Cardiac muscle cell (in vitro differentiated cells and primary cell): ENCODE data around the gene GLB1L3. TPM values are rescaled to one million over a fixed set of nuclear protein-coding genes. Genes with fewer than 3 reads are reported as not detected.

Source experiments
- DNase-seq, 2 donors: peaks; one replicate each; pipeline versions ENCODE4 v3.0.0 to v3.0.0-alpha.2; 2010 to 2017; ENCODE audit warnings: low read depth in 1 of 2, low spot score in 1 of 2
- H3K27ac ChIP-seq: fragments of 200-600 bp; sonication (generic); 2 replicates; pipeline ENCODE4 v1.5.1; 2016
- H3K27me3 ChIP-seq: fragments of 200-600 bp; sonication (generic); 2 replicates; pipeline ENCODE4 v1.6.0; 2016; ENCODE audit warnings: control low read depth
- H3K36me3 ChIP-seq: fragments of 200-600 bp; sonication (generic); 2 replicates; pipeline ENCODE4 v1.5.1; 2016; ENCODE audit warnings: control low read depth
- H3K4me1 ChIP-seq: fragments of 200-600 bp; sonication (generic); 2 replicates; pipeline ENCODE4 v1.8.1; 2017; ENCODE audit warnings: low read depth, mild to moderate bottlenecking, mixed run types
- H3K4me3 ChIP-seq: fragments of 200-600 bp; sonication (generic); 2 replicates; pipeline ENCODE4 v1.5.1; 2016; ENCODE audit warnings: mild to moderate bottlenecking
- H3K9me3 ChIP-seq: fragments of 200-600 bp; sonication (generic); 2 replicates; pipeline ENCODE4 v1.5.1; 2017; ENCODE audit warnings: low read depth, mild to moderate bottlenecking, control low read depth
- polyA plus RNA-seq: library from polyadenylated mRNA; unstranded; fragments of >200 nt; fragmentation: Nextera tagmentation; extraction: Ambion mirVana; gene quantifications from 2 replicates; pipeline ENCODE4 v1.2.1, GENCODE V29; 2016
- total RNA-seq: library from RNA; depleted of rRNA; stranded (reverse); fragments of >200 nt; gene quantifications from 2 replicates; pipeline ENCODE4 v1.2.3, GENCODE V29; 2016
- TF ChIP-seq, protein P1 (sequence below): IDR thresholded peaks from 2 replicates; pipeline ENCODE4 v1.5.1; 2012; ENCODE audit warnings: low read depth, mild to moderate bottlenecking, low read length

GLB1L3 gene
- total and polyA plus RNA-seq, 2 experiments from 2014 or later, result not detected

DNA sequence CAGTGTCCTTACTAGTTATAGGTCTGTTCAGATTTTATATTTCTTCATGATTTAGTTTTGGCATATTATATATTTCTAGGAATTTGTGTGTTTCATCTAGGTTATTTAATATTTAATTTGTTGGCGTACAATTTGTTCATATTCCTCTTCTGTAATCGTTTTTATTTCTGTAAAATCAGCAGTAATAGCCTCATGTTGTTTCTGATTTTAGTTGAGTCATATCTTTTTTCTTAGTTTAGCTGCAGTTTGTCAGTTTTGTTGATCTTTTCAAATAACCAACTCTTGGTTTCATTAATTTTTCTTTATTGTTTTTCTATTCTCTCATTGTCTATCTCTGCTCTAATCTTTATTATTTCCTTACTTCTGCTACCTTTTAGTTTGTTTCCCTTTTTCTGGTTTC is 75.9 kb downstream of the GLB1L3 start:
- TF ChIP-seq, protein P1, sequence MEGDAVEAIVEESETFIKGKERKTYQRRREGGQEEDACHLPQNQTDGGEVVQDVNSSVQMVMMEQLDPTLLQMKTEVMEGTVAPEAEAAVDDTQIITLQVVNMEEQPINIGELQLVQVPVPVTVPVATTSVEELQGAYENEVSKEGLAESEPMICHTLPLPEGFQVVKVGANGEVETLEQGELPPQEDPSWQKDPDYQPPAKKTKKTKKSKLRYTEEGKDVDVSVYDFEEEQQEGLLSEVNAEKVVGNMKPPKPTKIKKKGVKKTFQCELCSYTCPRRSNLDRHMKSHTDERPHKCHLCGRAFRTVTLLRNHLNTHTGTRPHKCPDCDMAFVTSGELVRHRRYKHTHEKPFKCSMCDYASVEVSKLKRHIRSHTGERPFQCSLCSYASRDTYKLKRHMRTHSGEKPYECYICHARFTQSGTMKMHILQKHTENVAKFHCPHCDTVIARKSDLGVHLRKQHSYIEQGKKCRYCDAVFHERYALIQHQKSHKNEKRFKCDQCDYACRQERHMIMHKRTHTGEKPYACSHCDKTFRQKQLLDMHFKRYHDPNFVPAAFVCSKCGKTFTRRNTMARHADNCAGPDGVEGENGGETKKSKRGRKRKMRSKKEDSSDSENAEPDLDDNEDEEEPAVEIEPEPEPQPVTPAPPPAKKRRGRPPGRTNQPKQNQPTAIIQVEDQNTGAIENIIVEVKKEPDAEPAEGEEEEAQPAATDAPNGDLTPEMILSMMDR, result no peak
- Histone ChIP-seq H3K4me1 (no peaks in the 10 kb centered on the region), H3K36me3 (no peaks in the 10 kb centered on the region), H3K4me3 (no peak overlapping the region), H3K27me3 (no peaks in the 10 kb centered on the region), H3K9me3 (no peaks in the 10 kb centered on the region), H3K27ac (no peak overlapping the region)
- DNase-seq, result no peak

DNA sequence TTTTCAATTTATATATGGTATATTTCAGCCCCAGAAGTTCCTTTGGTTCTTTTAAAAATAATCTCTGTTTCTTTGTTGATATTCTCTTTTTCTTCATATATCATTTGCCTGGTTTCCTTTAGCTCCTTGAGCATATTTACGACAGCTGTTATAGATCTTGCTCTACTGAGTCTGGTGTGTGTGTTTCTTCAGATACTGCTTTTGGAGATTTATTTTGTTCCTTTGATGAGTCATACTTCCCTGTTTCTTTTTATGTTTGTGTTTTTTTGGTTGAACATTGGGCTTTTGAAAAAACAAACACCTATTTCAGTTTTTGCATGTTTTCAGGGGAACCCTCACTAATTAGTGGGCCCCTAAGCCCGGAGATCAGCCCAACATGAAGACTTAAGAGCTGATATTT is 79.0 kb downstream of the GLB1L3 start:
- TF ChIP-seq, protein P1, result no peak
- Histone ChIP-seq H3K9me3 (no peaks in the 10 kb centered on the region), H3K36me3 (no peaks in the 10 kb centered on the region), H3K4me3 (no peak overlapping the region), H3K27me3 (no peaks in the 10 kb centered on the region), H3K4me1 (no peaks in the 10 kb centered on the region), H3K27ac (no peak overlapping the region)
- DNase-seq, result no peak

DNA sequence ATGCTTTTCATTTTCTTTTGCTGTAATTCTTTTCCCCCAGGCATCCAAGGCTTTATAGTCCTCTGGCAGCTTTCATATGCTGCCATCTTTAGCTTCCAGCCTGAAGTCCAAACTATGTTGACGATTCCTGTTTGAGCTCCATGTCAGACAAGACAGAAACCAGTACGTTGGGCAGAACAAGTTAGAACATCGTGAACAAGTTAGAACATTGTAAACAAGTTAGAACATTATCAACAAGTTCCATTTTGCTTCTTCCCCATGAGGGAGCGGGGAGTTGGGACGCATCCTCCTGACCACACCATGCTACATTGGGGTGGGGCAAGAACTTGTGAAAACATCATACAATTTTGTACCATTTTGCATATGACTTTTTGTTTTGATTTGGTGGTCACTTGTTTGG is 79.5 kb downstream of the GLB1L3 start:
- H3K27ac ChIP-seq, result no peak overlapping the region
- no peaks in the 10 kb centered on the region for H3K9me3 ChIP-seq
- H3K36me3 ChIP-seq, result no peaks in the 10 kb centered on the region
- H3K27me3 ChIP-seq, result no peaks in the 10 kb centered on the region
- no peak for DNase-seq
- H3K4me3 ChIP-seq, result no peak overlapping the region
- H3K4me1 ChIP-seq, result no peaks in the 10 kb centered on the region
- TF ChIP-seq, protein P1, result no peak

DNA sequence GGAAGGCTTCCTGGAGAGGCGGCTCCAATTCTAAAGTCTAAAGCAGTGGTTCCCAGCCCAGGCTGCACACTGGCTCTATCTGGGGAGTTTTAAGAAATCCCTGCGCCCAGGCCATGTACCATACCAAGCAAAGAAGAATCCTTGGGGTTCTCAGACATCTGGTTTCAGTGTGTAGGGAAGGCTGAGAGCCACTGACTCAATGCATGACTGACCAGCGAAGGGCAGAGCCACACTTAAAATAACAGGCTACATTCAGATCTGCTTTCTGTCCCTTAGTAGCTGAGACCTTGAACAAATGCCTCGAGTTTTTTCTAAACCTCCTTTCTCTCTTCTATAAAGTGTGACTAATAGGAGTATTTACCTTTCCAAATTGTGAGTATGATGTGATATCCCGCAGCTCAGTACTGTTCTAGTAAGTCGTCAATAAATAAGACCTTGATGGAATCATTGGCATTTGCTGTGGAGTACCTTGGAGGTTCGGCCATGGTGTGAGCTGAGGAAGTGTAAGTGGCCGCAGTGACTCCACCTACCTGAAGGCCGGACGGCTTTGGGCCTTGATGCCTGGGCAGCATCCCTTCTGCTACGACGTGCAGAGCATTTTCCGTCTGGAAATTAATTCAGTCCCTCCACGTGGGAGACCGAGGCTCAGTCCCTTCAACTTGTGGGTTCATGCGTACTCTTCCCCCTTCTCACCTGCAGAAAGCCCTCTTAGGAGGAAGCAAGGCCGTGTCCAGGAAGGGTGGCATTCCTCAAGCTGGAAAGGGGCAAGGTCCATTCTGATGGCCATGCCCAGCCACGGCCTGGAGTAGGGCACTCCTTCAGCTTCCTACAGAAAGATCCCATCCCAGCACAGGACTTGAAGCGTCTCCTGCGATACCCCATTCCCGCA is 80.7 kb downstream of the GLB1L3 start:
- Histone ChIP-seq H3K9me3 (no peaks in the 10 kb centered on the region), H3K4me3 (no peak overlapping the region), H3K27me3 (no peaks in the 10 kb centered on the region), H3K36me3 (no peaks in the 10 kb centered on the region), H3K27ac (no peak overlapping the region), H3K4me1 (no peaks in the 10 kb centered on the region)
- TF ChIP-seq, protein P1, result no peak
- DNase-seq, result no peak

DNA sequence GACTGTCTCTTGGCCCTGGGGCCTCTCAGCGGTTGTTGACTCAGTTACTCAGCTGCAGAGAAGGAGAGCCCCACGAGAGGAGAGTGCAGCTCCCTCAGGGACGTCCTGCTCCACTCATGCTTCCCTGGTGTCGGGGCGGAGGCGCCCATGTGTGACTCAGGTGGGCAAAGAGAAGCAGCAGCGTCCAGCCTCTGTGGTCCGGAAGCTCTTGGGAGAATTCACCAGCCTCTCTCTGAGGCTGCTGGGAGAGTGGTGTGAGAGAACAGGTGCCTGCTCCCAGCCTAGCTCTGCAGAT is 81.3 kb downstream of the GLB1L3 start:
- H3K36me3 ChIP-seq, result no peaks in the 10 kb centered on the region
- no peak for DNase-seq
- no peak overlapping the region for H3K4me3 ChIP-seq
- TF ChIP-seq, protein P1, result no peak
- H3K27ac ChIP-seq, result no peak overlapping the region
- no peaks in the 10 kb centered on the region for H3K27me3 ChIP-seq
- no peaks in the 10 kb centered on the region for H3K4me1 ChIP-seq
- no peaks in the 10 kb centered on the region for H3K9me3 ChIP-seq
